Activated CD8-positive, alpha-beta T cell treated with anti-CD3 and anti-CD28 coated beads, Interleukin-2, amount 10 ng/mL, durations not matched to agents 7 days and 5 days (primary cell): ENCODE results near the gene ADARB1. TPM values are rescaled to one million over a fixed set of nuclear protein-coding genes. Genes with fewer than 3 reads are reported as not detected.

Experiments
- ATAC-seq: fragments of 150-1000 bp; cut with Tn5 transposase; one replicate; pipeline ENCODE4 v1.10.0; 2021; ENCODE audit warnings: moderate library complexity
- CTCF ChIA-PET: fragments of 350-600 bp; sonication (Branson Sonifier 250); formaldehyde crosslinking; loops from one replicate; lab custom pipeline; 2021; ENCODE audit warnings: antibody characterized with exemption; lab: Charles Lee
- POLR2A ChIA-PET: fragments of 350-600 bp; sonication (Branson Sonifier 250); formaldehyde crosslinking; loops from one replicate; lab custom pipeline; 2021; ENCODE audit warnings: antibody characterized with exemption; lab: Charles Lee
- DNase-seq: peaks from one replicate; pipeline ENCODE4 v3.0.0-alpha.2; 2020
- H3K27ac Mint-ChIP-seq: one replicate; pipeline ENCODE4 v1.8.0; 2021; ENCODE audit warnings: mild to moderate bottlenecking, mixed read lengths
- H3K27me3 Mint-ChIP-seq: one replicate; pipeline ENCODE4 v1.8.0; 2021; ENCODE audit warnings: low read depth, mixed read lengths
- H3K36me3 Mint-ChIP-seq: one replicate; pipeline ENCODE4 v1.8.0; 2021; ENCODE audit warnings: low read depth, mixed read lengths
- H3K4me1 Mint-ChIP-seq: one replicate; pipeline ENCODE4 v1.8.0; 2021; ENCODE audit warnings: low read depth, mixed read lengths
- H3K4me3 Mint-ChIP-seq: one replicate; pipeline ENCODE4 v1.8.0; 2021; ENCODE audit warnings: mild to moderate bottlenecking, mixed read lengths
- H3K9me3 Mint-ChIP-seq: one replicate; pipeline ENCODE4 v1.8.0; 2022; ENCODE audit warnings: mixed read lengths; ENCODE audit not compliant: insufficient read depth
- total RNA-seq, 2 experiments: library from RNA; stranded (reverse); gene quantifications; one replicate each; pipeline ENCODE4 v1.2.3, GENCODE V29; 2021

ADARB1 gene
- total RNA-seq, 2 experiments from 2014 or later = 52.9 to 66.2 TPM

DNA sequence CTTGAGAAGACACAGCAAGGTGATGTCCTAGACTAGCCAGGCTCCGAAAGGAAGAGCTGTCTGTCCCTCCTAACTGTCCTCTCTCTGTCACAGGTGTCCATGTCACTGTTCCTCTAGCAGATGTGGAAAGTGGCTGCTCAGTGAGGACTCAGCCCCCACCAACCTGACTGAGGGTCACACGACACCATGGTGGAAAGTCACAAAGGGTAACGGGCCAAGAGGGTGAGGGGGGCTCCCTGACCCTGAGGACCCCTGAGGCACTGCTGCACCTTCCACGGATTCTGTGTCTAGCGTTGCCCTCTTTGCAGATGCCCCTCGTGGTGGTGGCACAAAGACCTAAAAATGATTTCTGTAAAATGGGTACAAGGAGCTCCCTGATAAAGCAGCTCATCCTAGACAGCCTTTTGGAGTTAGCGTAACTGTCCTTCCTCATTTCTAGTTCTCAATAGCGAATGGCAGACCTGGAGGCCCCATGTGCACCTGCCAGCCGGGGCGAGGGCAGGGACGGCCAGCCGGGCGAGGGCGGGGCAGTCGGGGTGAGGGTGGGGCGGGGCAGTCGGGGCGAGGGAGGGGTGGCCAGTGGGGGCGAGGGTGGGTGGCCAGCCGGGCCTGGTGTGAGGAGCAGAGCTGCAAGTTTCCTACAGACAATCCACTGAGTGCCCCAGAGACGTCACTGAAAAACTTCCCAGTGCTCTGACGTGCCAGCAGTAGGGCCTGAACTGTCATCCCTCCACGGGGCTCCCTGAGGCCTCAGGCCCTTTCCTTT is 189.9 kb downstream of the ADARB1 start:
- Mint-ChIP-seq H3K27me3 (peaks cover 5% of the 10 kb centered on the region), H3K4me3 (no peak overlapping the region), H3K9me3 (no peaks in the 10 kb centered on the region), H3K27ac (no peak overlapping the region), H3K4me1 (peaks cover 29% of the 10 kb centered on the region), H3K36me3 (peaks cover 39% of the 10 kb centered on the region)
- ChIA-PET CTCF (interaction anchor here (0.7 kb wide), 1 partner anchor 26 kb away, joined by 3 read pairs; no protein-coding TSS in a partner anchor), POLR2A (no interaction called here)
- ATAC-seq = no peak
- no peak for DNase-seq

DNA sequence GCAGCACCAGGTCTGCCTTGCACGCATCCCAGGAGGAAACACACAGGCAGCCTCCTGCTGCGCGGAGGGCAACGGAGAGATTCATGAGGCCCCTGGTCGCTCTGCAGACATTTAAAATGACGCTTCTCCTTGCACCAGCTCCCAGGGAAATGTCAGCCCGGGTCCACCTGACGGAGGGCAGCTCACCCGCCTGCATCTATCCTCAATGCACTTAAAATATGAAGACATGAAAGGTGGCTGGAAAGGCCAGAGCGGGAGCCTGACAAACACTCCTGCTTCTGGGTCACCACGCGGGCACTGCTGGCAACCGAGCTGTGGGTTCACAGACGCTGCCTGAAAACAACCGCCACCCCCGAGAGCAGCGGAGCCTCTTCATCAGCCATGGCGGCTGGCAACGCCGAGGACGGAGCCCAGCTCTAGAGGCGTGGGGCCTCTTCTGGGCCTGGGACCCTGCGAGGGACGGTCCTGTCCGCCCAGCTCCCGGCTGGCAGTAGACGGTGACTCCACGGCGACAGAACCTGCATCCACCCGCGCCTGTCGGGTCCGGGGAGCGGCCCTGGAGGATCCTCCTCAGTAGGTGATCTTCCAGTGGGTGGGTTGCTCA is 190.6 kb downstream of the ADARB1 start:
- Mint-ChIP-seq H3K4me1 (peaks cover 29% of the 10 kb centered on the region), H3K4me3 (no peak overlapping the region), H3K27ac (no peak overlapping the region), H3K9me3 (no peaks in the 10 kb centered on the region), H3K27me3 (peaks cover 3% of the 10 kb centered on the region), H3K36me3 (peaks cover 41% of the 10 kb centered on the region)
- ATAC-seq (no peak), DNase-seq (no peak)
- ChIA-PET CTCF (no interaction called here), POLR2A (no interaction called here)

DNA sequence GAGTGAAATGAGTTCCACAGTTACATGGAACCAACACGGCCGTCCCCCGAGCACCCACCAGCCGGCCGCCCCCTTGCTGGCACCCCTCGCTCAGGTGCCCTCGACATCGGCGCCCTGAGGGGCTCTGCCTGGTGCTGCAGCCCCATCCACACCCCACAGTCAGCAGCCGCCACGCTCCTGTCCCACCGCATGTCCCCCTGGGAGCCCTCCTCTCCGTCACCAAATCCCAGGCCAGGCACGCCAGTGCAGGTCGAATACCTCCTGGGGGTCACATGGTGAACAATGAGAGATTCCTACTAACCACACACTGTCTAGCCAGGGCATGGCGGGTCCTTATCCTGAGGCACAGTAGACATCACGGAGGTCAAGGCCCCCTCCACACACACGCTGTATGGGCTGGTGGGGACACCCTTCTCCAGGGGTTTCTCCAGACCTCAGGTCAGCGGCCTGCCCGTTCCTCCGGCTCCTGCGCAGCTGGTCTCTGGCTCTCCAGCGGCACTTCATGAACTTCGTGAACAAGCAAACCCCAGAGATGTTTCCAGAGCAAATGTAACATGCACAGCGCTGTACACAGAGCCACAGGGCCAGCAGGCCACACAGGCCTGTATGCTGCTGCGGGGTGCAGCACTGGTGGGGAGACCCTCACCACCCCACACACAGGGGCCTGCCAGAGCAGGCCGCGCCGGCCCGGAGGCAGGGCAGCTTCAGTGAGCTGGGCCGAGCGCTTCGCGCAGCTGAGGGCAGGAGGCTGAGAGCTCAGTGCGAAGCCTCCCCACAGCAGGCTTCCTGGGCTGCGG is 191.5 kb downstream of the ADARB1 start:
- ATAC-seq (peak; percentile 16), DNase-seq (no peak)
- Mint-ChIP-seq H3K27me3 (no peaks in the 10 kb centered on the region), H3K27ac (peak overlapping the region; percentile 85), H3K4me3 (no peak overlapping the region), H3K4me1 (peaks cover 29% of the 10 kb centered on the region), H3K36me3 (peaks cover 41% of the 10 kb centered on the region), H3K9me3 (no peaks in the 10 kb centered on the region)
- ChIA-PET CTCF (no interaction called here), POLR2A (no interaction called here)

DNA sequence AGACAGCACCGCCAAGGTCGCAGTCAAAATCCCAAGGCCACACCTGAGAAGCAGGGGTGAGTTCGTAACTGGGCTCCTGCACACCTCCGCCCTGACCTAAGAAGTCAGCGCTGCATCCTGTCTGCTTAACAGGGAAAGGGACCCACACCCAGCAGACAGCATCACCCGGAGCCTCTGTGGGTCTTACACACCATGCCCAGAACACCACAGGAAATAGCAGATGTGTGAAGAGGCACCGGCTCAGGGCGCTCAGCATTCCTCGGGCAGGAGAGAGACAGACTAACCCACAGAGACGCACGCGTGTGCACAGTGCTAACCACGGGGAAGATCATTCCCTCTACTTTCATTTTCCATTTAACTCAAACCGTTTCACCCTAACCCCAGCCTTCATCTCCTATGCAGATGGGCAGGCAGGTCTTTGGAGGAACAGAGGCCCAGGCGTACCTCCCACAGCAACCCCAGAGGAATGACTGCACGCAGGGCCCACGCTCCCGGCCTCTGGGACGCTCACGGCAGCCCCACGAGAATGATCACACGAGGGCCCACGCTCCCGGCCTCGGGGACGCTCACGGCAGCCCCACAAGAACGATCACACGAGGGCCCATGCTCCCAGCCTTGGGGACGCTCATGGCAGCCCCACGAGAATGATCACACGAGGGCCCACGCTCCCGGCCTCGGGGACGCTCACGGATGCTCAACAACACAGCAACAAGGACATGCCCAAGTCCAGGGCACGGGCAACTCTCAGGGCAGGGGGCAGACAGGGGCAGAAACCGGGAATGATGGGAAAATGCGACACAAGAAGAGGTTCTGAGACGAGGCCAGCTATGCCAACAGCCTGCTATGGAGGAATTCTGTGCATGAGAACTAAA is 192.4 kb downstream of the ADARB1 start:
- no peaks in the 10 kb centered on the region for H3K27me3 Mint-ChIP-seq
- ChIA-PET POLR2A (no interaction called here), CTCF (no interaction called here)
- H3K27ac Mint-ChIP-seq = peak overlapping the region; percentile 85
- H3K4me1 Mint-ChIP-seq = peaks cover 29% of the 10 kb centered on the region
- no peaks in the 10 kb centered on the region for H3K9me3 Mint-ChIP-seq
- H3K36me3 Mint-ChIP-seq = peaks cover 41% of the 10 kb centered on the region
- DNase-seq (peak; percentile 69), ATAC-seq (peak; percentile 96)
- H3K4me3 Mint-ChIP-seq = peak overlapping the region; percentile 16

GRCh38 chr21:45267390-45267760 is 193.0 kb downstream of the ADARB1 start:
- DNase-seq (peak; percentile 17), ATAC-seq (no peak)
- ChIA-PET CTCF (no interaction called here), POLR2A (no interaction called here)
- H3K4me3 Mint-ChIP-seq = no peak overlapping the region
- H3K27ac Mint-ChIP-seq = peak overlapping the region; percentile 85
- no peaks in the 10 kb centered on the region for H3K27me3 Mint-ChIP-seq
- peaks cover 41% of the 10 kb centered on the region for H3K36me3 Mint-ChIP-seq
- no peaks in the 10 kb centered on the region for H3K9me3 Mint-ChIP-seq
- peaks cover 29% of the 10 kb centered on the region for H3K4me1 Mint-ChIP-seq

DNA sequence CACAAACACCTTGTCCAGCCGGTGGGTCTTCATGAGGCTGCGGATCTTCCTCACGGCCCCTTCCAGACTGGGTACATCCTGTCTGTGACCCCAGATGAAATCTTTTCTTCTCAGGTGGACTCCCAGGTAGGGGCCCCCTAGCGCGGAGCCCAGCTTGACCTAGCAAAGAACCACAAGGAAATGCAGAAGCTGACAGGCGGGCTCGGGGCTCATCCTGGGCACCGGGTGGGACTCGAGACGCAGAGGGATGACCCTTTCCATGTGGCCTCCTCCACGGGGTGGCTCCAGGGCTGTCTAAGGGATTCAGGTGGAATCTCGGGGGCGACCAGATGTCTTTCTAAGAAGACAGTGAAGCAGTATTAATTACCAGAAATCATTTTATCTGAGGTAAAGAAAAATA is 195.5 kb downstream of the ADARB1 start:
- CTCF ChIA-PET = interaction anchor here (0.6 to 1.7 kb wide), 3 partner anchors 117 to 132 kb away, joined by 3 to 7 read pairs (median 3); no protein-coding TSS in a partner anchor
- POLR2A ChIA-PET = no interaction called here
- peaks cover 27% of the 10 kb centered on the region for H3K4me1 Mint-ChIP-seq
- no peak overlapping the region for H3K4me3 Mint-ChIP-seq
- no peak overlapping the region for H3K27ac Mint-ChIP-seq
- peaks cover 31% of the 10 kb centered on the region for H3K36me3 Mint-ChIP-seq
- no peaks in the 10 kb centered on the region for H3K27me3 Mint-ChIP-seq
- DNase-seq = no peak
- no peak for ATAC-seq
- no peaks in the 10 kb centered on the region for H3K9me3 Mint-ChIP-seq

DNA sequence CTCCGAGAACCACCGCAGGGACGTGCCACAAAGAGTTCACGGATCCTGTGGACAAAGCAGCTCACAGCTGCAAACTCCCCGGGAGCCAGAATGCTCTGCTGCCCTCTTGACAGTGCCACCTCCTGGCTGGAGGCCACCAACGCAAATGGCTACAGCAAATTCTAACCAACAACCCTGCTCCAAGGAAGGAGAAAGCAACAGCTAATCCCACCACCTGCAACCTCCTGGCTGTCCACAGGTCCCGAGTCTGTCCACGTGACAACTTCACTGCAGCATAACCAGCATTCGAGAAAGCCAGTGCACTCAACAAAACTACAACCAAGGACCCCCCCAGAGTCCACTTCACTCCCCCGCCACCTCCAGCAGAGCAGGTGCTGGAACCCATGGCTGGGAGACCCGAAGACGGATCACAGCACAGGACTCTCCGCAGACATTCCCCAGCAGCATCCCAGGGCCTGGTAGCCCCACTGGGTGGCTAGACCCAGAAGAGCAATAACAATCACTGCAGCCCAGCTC is 196.0 kb downstream of the ADARB1 start:
- Mint-ChIP-seq H3K9me3 (no peaks in the 10 kb centered on the region), H3K4me3 (no peak overlapping the region), H3K36me3 (peaks cover 29% of the 10 kb centered on the region), H3K27me3 (no peaks in the 10 kb centered on the region), H3K27ac (no peak overlapping the region), H3K4me1 (peaks cover 24% of the 10 kb centered on the region)
- DNase-seq = no peak
- CTCF ChIA-PET = interaction anchor here (1.2 to 2.0 kb wide), 3 partner anchors 130 to 133 kb away, joined by 3 to 9 read pairs (median 7); no protein-coding TSS in a partner anchor
- POLR2A ChIA-PET = no interaction called here
- ATAC-seq = no peak

Other genes with a start within 250 kb of the ADARB1 start
- 10 to 100 TPM; 54.9 to 55.2 TPM for gene PTTG1IP, start 200.9 kb upstream of the ADARB1 start, total RNA-seq
- gene ITGB2, start 153.7 kb upstream of the ADARB1 start, total RNA-seq = 100 to 1,000 TPM; 503 to 530 TPM
- gene SLX9, start 134.6 kb upstream of the ADARB1 start, total RNA-seq = 10 to 100 TPM; 56.6 to 60.4 TPM
- 10 to 100 TPM; 13.6 to 16.0 TPM for gene POFUT2, start 213.3 kb downstream of the ADARB1 start, total RNA-seq